OCI-M1 (cell line): Measurements from ENCODE around the gene SLC25A53.
A peak's percentile ranks its signal among the peaks of the same experiment; 100 is the strongest.
"Not testable (repeated sequence)": the region's sequence is repeated elsewhere in the genome, so short reads cannot be mapped to it uniquely, and the experiment has no call there.

Experiments used
- DNase-seq: peaks from one replicate; lab custom pipeline; 2025; lab: John Stamatoyannopoulos, UW

SLC25A53 gene

DNA sequence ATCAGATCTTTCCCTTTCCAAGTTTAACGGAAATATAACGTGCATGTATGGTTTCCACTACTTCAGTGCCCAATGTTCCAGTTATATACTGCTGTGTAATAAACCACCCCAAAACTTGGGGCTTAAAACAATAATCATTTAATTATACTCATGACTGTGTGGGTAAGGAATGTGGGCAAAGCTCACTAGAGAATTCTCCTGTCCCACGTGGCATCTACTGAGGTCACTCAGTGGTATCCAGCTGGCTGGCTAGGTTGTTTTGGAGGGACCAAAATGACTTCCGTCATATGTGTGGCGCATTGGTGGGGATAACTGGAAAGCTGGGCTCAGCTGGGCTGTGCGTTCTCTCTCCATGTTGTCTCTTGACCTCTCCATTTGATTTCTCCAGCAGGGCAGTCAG is 26.0 kb downstream of the SLC25A53 start:
- no peak for DNase-seq

DNA sequence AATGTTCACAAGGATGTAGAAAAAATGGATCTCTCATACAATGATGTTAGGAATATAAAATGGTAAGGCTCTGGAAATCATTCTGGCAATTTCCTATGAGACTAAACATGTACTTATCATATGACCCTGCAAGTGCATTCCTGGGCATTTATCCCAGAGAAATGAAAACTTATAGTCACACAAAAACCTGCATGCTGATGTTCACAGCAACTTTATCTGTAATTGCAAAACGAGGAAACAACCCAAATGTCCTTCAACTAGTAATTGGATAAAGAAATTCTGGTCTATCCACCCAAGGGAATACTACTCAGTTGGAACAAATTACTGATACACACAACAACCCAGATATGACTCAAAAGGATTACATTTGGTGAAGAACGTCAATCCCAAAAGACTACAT is 30.0 kb downstream of the SLC25A53 start:
- DNase-seq = no peak

DNA sequence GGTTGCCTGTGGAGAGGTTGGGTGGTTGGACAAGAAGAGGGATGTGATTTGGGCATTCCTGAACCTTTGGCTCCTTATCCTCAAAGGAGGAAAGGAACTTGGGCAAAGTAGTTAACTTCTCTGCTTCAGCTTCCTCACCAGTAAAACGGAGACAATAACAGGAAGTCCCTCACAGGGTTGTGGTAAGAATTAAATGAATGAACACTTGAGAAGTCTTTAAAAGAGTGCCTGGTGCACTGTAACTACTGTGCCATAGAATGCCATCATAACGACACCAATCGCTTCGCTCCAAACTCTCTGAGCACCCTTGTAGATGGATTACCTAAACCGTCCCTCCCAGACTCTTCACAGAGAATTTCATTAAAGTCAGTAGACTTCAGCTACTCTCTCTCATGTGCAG is 34.0 kb downstream of the SLC25A53 start:
- DNase-seq = no peak

DNA sequence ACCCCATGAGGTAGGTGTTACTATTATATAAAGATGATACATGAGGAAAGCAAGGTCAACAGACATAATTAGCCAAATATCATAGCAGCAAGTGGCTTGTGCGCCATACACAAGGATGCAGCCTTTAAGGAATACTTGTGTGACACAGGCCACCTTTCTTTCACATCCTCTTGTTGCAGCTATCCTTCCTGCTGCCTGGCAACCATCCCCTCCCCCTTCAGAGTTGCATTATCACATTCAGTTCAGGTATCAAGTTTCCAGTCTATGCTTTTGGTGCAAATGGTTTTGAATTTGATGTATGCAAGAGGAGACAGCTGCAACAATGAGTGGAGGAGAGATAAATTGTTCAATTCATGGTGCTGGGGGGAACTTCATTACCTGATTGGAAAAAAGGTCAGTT is 38.0 kb downstream of the SLC25A53 start:
- DNase-seq = no peak

DNA sequence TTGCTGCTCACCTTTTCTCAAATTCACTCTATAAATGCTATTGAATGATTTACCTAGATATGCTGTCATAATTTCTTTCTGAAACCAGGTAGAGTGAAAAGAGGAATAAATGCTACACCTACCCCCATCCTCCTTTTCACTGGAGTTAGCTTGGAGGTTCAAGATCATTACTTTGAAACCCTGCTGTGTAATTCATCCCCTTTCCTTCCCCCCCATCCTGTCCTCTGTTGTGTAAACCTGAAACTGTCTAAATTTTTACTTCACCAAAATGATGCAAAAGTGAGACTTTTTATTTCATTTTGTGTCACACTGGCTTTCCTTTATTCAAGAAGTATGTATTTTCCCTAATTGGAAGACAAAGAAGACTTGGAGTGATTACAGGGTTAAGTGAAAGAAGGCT is 39.0 kb downstream of the SLC25A53 start:
- DNase-seq = no peak

DNA sequence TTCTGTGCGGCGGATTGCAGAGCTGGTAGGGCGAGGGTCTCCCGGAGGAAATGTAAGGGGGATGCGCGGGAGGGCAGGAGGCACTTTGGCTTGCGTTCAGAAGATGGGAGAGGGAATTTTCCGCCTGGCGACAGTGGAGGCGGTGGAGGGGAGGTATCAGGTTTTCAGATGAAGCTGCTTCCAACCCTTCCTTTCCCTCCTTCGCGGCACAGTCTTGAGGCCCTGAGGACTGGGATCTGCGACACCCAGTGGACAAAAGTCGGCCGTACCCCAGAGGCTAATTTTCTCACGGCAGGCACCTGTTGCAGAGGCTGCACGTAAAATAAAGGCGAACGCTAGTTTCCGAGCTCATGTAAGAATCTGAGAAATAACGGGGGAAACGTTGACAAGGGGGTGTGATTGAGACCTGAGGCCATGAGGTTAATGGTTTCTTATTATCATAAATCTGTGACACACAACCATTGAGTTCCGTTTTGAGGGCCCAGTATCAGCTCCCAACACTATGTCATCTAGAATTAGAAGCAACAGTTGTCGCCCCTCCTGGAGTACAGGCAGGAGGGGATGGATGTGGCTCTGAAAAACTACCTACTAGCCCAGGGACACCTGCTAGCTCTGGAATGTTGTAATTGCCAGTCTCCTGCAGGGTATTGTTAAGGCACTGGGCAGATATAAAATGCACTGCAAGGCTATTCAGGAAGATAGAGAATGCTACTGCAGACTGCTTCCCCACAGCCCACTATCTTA is 43.4 kb downstream of the SLC25A53 start:
- peak; percentile 64 for DNase-seq

DNA sequence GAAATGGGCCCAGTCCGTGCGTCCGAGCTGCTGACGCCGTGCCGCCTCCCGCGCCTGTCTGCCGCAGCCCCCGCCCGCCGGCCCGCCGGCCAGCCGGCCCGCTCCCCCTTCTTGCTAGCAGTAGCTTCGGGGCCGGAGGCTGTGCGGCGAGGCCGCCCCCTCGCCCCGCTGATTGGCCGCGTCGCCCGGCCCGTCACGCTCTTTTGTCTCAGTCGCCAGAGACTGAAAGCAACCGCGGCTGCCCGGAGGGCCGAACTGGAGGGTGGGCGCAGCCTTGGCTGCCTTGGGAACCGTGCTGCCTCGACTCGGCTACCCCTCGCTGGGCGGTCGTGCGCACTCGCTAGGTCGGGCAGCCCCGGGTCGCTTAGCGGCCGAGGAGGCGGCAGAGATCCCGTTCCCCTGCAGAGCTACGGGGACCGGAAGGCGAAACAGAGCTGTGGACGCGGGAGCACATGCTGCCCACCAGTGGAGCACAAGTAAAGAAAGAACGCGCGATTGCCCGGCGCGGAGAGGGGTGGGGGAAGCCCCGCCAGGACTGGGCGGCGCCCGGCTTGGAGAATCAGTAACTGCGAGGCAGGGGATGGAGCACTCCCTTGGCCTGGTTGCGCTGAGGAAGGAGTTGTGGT is 44.4 kb downstream of the SLC25A53 start, which contains the start of gene ZCCHC18:
TSS of gene ZCCHC18 (plus strand) at position 198 of the 626 bp plus-strand sequence. CDS start 1,589 bp downstream, outside the sequence.
- DNase-seq = peak; percentile 57

DNA sequence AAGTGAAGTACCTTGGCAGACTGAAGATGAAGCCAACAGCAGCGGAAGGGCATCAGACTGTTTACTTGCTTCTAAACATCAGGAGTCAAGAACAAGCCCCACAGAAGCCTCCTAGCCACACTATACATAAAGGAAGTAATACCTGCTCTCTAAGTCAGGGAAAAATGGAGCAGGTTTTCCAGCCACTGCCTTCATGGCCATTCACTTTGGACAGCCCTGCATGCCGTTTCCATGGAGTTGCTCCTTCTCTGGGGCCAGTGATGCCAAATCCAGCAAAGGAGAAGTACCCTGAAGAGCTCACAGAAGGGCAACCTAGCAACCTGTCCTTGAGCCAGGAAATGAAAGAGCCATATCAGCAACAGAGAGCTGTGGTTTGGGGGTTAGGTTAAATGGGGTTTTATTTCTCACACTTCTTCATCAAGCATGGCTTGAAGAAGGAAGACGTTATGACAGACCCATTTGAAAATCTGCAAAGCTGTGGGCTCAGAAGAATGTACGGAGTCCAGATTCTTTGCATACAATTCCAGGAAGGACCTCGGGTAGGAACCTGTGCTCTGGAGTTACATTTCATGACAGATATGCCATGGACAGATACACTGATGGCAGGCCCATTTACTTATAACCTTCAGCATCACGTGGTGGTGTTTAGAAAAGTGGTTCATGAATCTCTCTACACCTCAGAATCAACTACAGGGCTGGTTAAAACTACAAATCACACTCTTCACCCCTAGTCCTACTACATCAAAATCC is 46.1 kb downstream of the SLC25A53 start:
- peak; percentile 5 for DNase-seq

DNA sequence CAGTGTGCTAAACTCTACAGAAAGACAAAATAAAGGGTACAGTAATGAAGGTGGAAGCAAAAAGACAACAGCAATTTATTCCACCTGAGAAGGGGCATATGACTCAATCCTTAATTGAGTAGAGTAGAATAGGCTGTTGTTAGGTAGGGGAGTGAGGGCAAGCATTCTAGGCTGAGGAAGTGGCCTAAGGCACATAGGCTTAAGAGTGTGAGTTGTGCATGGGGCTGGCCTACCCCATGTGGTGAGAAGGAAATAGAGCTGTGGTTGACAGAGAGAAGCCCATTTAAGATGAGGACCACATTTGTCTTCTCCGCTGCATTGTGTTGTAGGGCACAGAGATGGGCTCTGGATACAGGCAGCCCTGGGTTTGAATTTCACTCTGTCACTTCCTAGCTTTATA is 47.9 kb downstream of the SLC25A53 start:
- DNase-seq = no peak

DNA sequence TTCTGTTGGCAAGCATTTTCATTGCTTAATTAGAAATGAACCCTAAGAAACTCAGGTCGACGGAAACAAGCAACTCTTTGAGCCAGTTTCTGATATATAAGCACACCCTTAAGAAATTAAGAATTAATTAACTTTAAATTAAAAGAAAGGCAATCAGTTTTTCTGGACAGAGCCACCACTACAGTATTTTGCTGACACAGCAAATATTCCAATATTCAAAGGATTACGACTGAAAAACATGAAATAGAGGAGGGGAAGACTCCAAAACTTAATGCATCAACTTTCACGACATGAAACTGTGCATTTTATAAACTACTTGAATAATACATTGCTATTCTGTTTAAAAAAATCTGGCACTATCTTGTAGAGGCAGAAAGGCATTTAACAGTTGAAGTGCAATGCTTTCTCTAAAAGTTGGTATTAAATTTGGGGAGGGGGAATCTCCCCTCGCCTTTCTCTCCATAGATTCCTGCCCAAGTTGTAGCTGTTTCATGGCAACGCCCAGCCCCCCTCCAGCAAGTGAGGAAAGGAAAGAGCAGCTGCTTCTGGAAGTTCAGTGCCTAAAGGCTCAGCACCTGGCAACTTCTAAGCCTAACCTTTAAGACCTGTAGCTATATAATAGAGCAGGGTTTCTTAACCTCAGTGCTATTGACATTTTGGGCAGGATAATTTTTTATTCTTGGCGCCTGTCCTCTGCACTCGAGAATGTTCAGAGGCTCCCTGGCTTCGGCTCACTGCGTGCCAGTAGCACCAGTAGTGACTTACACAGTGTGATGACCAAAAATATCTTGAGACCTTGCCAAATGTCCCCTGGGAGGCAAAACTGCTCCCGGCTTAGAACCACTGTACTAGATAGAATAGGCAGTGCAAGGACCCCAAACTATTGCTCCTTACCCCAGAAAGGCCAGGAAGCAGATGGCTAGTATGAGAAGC is 51.2 kb downstream of the SLC25A53 start:
- no peak for DNase-seq

DNA sequence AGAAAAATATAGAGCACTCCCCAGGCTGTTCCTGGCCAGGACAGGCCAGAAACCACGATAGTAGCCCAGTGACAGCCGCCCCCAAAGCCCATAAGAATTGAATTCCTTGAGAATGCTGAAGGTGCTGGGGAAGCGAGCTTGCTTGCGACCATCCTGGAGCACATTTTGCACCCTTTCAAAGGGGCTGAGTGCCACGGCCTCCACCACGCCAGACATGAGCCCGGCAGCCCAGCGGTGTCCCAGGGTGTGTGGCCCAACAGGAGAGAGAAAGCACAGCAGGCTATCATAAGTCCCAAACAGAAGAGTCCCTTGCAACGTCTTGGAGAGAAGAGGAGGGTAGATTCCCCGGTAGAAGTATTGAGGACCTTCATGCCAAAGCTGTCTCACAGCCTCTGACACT is 52.1 kb downstream of the SLC25A53 start:
- no peak for DNase-seq

DNA sequence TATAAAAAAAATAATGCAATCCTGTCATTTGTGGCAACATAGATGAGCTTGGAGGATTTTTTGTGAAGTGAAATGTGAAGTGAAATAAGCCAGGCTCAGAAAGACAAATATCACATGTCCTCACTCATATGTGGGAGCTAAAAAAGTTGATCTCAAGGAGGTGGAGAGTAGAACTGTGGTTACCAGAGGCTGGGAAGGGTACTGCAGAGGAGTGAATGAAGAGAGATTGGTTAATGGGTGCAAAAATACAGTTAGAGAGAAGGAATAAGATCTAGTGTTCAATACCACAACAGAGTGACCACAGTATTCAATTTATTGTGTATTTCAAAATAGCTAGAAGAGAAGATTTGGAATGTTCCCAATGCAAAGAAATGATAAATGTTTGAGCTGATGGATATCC is 57.9 kb downstream of the SLC25A53 start:
- DNase-seq = no peak

DNA sequence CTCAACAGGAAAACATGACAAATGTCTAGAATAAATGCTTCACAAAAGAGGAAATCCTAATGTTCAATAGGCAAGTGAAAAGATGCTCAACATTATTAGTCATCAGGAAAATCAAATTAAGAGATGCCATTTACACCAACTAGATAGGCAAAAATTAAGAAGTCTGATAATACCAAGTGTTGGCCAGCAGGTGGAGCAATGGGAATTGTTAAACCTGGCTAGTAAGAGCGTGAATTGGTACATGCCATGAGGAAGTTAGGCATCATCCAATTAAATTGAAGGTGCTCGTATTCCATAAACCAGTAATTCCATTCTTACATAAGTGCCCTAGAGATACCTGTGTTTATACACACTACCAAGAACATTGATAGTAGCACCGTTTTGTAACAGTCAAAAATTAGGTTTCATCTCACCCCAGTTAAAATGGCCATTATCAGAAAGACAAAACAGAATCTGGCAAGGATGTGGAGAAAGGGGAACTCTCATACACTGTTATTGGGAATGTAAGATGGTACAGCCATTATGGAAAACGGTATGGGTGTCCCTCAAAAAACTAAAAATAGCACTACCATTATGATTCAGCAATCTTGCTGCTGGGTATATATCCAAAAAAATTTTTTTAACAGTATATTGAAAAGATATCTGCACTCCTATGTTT is 58.5 kb downstream of the SLC25A53 start:
- peak; percentile 71 for DNase-seq

DNA sequence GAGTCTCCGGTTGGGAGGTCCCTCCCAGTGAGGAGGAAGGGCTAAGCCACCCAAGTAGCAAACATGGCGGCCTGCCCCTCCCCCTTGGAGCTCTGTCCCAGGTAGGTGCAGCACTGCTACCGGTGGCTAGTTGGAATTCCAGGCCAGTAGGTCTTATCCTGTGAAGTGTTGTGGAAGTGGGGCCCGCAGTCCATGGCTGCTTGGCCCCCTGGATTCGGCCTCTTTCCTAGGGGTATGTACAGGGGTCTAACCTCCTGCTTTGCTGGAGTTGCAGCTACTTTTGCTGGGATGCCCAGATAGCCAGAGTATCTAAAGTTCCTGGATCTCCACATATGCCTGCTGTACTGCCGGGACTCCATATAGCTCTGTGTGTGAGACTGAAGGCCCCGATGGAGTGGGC is 70.9 kb downstream of the SLC25A53 start:
- DNase-seq = no peak

DNA sequence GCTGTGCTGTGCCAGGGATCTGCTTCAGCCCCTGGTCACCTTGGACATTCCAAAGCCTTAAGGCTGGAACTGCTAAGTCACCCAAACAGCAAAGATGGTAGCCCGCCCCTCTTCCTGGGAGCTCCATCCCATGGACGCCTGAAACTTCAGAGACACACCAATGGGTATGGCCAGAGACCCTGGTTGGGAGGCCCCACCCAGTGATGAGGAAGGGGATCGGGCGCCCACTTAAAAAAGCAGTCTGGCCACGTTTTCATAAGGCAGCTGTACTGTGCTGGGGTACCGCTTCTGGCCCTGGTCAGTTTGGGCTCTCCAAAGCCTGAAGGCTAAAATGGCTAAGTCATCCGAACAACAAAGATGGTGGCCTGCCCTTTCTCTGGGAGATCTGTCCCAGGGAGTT is 71.3 kb downstream of the SLC25A53 start:
- no peak for DNase-seq

DNA sequence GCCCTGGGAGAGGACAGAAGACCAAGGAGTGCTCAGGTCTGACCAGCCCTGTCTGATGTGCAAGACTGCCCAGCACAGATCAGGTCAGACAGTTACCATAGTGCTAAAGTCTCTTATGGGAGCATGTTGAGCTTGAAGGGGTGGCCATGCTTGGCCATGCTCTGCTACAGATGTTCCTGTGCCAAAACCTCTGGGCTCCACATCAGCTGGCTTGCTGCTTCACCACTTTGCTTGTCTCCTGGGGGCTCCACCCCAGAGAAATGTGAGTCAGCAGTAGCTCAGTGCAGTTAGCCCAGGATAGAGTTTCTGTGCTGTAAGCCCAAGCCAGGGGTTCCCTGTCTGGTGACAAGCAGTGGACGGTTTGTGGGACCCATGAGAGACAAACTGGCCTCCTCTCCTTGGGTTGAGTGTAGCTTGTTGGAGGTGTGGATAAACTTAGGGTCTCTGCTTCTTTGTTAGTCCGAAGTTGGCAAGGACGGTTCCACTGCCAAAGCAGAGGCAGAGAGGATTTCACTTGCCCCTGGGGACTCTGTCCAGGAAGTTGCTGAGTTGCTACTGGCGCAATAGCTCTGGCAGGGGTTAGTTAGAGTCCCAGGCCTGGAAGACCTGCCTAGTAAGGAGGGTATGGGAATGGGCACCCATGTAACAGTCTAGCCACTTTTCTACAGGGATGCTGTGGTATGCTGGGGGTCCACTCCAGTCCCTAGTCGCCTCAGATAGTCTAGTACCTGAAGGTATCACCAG is 72.1 kb downstream of the SLC25A53 start:
- DNase-seq = no peak

DNA sequence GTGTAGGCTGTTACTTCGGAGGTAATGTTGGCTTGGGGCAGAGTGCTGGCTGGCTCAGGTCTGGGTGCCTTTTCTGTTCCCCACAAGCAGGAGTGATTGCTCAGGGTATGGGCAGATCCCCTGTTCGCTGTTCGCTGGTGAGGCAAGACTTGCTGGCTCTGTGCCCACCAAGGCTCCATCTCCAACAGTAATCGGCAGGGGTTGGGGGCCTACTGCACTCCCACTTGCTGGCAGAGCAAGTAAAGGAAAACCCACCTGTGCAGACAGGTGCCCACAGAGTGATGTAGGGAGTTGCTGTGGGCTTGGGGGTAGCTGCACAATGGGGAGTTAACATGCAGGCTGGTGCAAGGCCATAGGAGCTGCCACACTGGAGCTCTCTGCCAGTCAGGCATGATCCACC is 72.7 kb downstream of the SLC25A53 start:
- no peak for DNase-seq

DNA sequence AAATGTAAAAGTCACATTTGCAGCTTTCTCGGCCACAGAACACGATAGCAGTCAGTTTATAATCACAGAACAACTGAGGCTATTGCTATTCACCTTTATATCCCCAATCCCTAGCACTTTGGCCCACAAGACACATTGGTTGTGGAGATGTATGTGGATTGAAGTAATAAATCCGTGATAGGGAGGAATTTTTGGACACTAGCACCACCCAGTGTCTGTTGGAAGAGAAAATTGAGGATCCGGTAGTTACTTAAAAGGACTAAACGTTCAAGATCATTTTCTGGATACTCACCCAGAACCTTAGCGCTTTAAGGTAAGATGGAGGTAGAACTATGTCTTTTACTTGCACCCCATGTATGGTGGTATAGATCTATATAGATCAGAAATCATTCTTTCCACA is 79.0 kb downstream of the SLC25A53 start:
- not testable (repeated sequence) for DNase-seq

DNA sequence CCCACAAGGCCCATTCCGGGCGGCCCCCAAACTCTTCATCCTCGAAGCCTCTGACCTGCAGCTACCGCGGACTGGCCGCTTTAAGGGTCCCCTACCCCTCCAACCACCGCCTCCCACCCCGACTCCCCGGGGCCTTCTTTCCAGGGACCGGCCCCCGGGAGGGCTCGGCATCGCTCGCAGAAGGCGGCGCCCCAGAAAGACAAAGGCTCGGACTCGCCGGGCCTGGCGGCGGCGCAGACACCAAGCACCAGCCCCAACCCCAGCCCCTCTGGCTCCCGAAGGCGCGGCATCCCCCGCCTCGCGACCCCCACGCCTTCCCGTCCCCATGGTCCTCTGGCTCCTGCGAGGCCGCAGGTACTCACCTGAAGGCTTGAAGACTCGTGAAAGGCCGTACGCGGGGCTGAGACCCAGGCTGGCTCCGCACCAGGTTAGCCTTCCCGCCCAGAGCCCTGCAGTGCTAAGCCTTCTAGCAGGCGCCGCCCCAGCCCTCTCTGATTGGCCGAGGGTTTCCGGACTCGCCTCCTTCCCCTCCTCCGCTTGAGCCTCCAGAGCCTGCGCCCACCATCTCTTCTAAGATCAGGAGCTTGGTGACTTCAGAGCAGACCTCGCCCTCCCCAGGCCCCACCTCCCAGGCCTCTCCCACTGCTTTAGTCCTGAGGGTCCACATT is 80.9 kb downstream of the SLC25A53 start, which contains the start of gene TMSB15C:
TSS of gene TMSB15C (minus strand) at position 459 of the 668 bp plus-strand sequence.
- not testable (repeated sequence) for DNase-seq

DNA sequence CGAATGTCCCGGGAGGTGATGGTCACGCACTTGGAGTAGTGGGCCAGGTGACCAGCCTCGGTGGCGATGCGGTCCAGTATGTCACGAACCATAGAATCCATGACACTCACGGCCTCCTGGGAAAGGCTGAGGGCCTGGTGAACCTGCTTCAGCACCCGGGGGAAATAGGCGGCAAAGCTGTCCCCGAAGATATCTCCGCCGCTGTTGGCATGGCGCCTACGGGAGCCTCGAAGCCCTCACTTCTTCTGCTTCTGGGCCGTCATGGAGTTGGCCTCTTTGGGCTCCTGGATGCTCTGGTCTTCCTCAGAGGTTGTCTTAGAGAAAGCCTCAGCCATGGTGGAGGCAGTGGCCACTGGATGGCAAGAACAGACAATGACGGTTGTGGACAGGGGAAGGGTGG is 94.2 kb downstream of the SLC25A53 start:
- DNase-seq = not testable (repeated sequence)
